Activated CD4-positive, alpha-beta memory T cell treated with anti-CD3 and anti-CD28 coated beads for 36 hours (primary cell): ENCODE data around the gene CROT. TPM values are rescaled to one million over a fixed set of nuclear protein-coding genes. Genes with fewer than 3 reads are reported as not detected.
A peak's percentile ranks its signal among the peaks of the same experiment; 100 is the strongest.

Source experiments
- CTCF ChIA-PET: fragments of 350-600 bp; sonication (Branson Sonifier 250); formaldehyde crosslinking; loops from one replicate; lab custom pipeline; 2021; ENCODE audit warnings: antibody characterized with exemption, inconsistent platforms; lab: Charles Lee
- POLR2A ChIA-PET: fragments of 350-600 bp; sonication (Branson Sonifier 250); formaldehyde crosslinking; loops from one replicate; lab custom pipeline; 2021; ENCODE audit warnings: antibody characterized with exemption; lab: Charles Lee
- DNase-seq: peaks from one replicate; pipeline ENCODE4 v3.0.0-alpha.2; 2020
- H3K27ac Mint-ChIP-seq: one replicate; pipeline ENCODE4 v1.8.0; 2021; ENCODE audit warnings: mixed read lengths
- H3K27me3 Mint-ChIP-seq: one replicate; pipeline ENCODE4 v1.8.0; 2021; ENCODE audit warnings: mixed read lengths
- H3K36me3 Mint-ChIP-seq: one replicate; pipeline ENCODE4 v1.8.0; 2021; ENCODE audit warnings: mixed read lengths
- H3K4me1 Mint-ChIP-seq: one replicate; pipeline ENCODE4 v1.8.0; 2021; ENCODE audit warnings: low read depth, mixed read lengths
- H3K4me3 Mint-ChIP-seq: one replicate; pipeline ENCODE4 v1.8.0; 2021; ENCODE audit warnings: mild to moderate bottlenecking, mixed read lengths
- H3K9me3 Mint-ChIP-seq: one replicate; pipeline ENCODE4 v1.8.0; 2021; ENCODE audit warnings: mixed read lengths
- intact Hi-C: fragments of 100-400 bp; cut with micrococcal nuclease; formaldehyde crosslinking; loops from one replicate; pipeline ENCODE4 v1.15.1; 2023
- total RNA-seq, 2 experiments: library from RNA; stranded (reverse); gene quantifications; one replicate each; pipeline ENCODE4 v1.2.3, GENCODE V29; 2021

The CROT gene
- total RNA-seq, 2 experiments from 2014 or later: 8.5 to 9.6 TPM

- Mint-ChIP-seq H3K27ac (no peak overlapping the region), H3K27me3 (no peaks in the 10 kb centered on the region), H3K4me1 (peaks cover 1% of the 10 kb centered on the region), H3K36me3 (peaks cover 24% of the 10 kb centered on the region), H3K4me3 (no peak overlapping the region), H3K9me3 (peaks cover 30% of the 10 kb centered on the region)
- DNase-seq: no peak
- intact Hi-C loops: no loop called here
- CTCF ChIA-PET: no interaction called here
- POLR2A ChIA-PET: no interaction called here
Measured at GRCh38 chr7:87322912-87323311, 22.6 kb upstream of the CROT start.

GRCh38 chr7:87325576-87326370, 19.7 kb upstream of the CROT start:
- H3K9me3 Mint-ChIP-seq: peaks cover 55% of the 10 kb centered on the region
- intact Hi-C loops: no loop called here
- no peaks in the 10 kb centered on the region for H3K4me1 Mint-ChIP-seq
- POLR2A ChIA-PET: no interaction called here
- H3K36me3 Mint-ChIP-seq: peaks cover 49% of the 10 kb centered on the region
- no peak overlapping the region for H3K27ac Mint-ChIP-seq
- no peak for DNase-seq
- H3K27me3 Mint-ChIP-seq: no peaks in the 10 kb centered on the region
- H3K4me3 Mint-ChIP-seq: no peak overlapping the region
- CTCF ChIA-PET: no interaction called here

GRCh38 chr7:87328281-87328680, 17.2 kb upstream of the CROT start:
- ChIA-PET CTCF (no interaction called here), POLR2A (no interaction called here)
- Mint-ChIP-seq H3K36me3 (peaks cover 56% of the 10 kb centered on the region), H3K4me3 (no peak overlapping the region), H3K4me1 (no peaks in the 10 kb centered on the region), H3K27me3 (no peaks in the 10 kb centered on the region), H3K9me3 (peaks cover 51% of the 10 kb centered on the region), H3K27ac (no peak overlapping the region)
- intact Hi-C loops: no loop called here
- DNase-seq: no peak

GRCh38 chr7:87330316-87330715, 15.1 kb upstream of the CROT start:
- H3K36me3 Mint-ChIP-seq: peaks cover 55% of the 10 kb centered on the region
- H3K9me3 Mint-ChIP-seq: peaks cover 50% of the 10 kb centered on the region
- no peaks in the 10 kb centered on the region for H3K4me1 Mint-ChIP-seq
- ChIA-PET POLR2A (no interaction called here), CTCF (no interaction called here)
- no peak overlapping the region for H3K27ac Mint-ChIP-seq
- H3K4me3 Mint-ChIP-seq: no peak overlapping the region
- intact Hi-C loops: no loop called here
- DNase-seq: no peak
- H3K27me3 Mint-ChIP-seq: no peaks in the 10 kb centered on the region

GRCh38 chr7:87330942-87331341, 14.5 kb upstream of the CROT start:
- ChIA-PET CTCF (no interaction called here), POLR2A (no interaction called here)
- Mint-ChIP-seq H3K36me3 (peaks cover 50% of the 10 kb centered on the region), H3K27me3 (no peaks in the 10 kb centered on the region), H3K9me3 (peaks cover 46% of the 10 kb centered on the region), H3K4me3 (no peak overlapping the region), H3K27ac (no peak overlapping the region), H3K4me1 (no peaks in the 10 kb centered on the region)
- intact Hi-C loops: no loop called here
- DNase-seq: no peak

GRCh38 chr7:87331687-87332252, 13.7 kb upstream of the CROT start:
- H3K4me3 Mint-ChIP-seq: no peak overlapping the region
- H3K27me3 Mint-ChIP-seq: no peaks in the 10 kb centered on the region
- POLR2A ChIA-PET: no interaction called here
- CTCF ChIA-PET: no interaction called here
- intact Hi-C loops: no loop called here
- no peak for DNase-seq
- H3K27ac Mint-ChIP-seq: no peak overlapping the region
- no peaks in the 10 kb centered on the region for H3K4me1 Mint-ChIP-seq
- H3K9me3 Mint-ChIP-seq: peaks cover 39% of the 10 kb centered on the region
- H3K36me3 Mint-ChIP-seq: peaks cover 43% of the 10 kb centered on the region

GRCh38 chr7:87332321-87332720, 13.1 kb upstream of the CROT start:
- no peaks in the 10 kb centered on the region for H3K4me1 Mint-ChIP-seq
- POLR2A ChIA-PET: no interaction called here
- no peaks in the 10 kb centered on the region for H3K27me3 Mint-ChIP-seq
- CTCF ChIA-PET: no interaction called here
- H3K27ac Mint-ChIP-seq: no peak overlapping the region
- intact Hi-C loops: no loop called here
- H3K36me3 Mint-ChIP-seq: peaks cover 37% of the 10 kb centered on the region
- H3K9me3 Mint-ChIP-seq: peaks cover 34% of the 10 kb centered on the region
- no peak for DNase-seq
- H3K4me3 Mint-ChIP-seq: no peak overlapping the region

- Mint-ChIP-seq H3K4me3 (no peak overlapping the region), H3K4me1 (no peaks in the 10 kb centered on the region), H3K9me3 (peaks cover under 1% of the 10 kb centered on the region), H3K36me3 (peaks cover 13% of the 10 kb centered on the region), H3K27me3 (no peaks in the 10 kb centered on the region), H3K27ac (no peak overlapping the region)
- ChIA-PET POLR2A (interaction anchor here (1.0 kb wide), 1 partner anchor 9 kb away, joined by 3 read pairs; the partner anchor contains the start of gene CROT), CTCF (interaction anchor here (1.7 kb wide), 1 partner anchor 80 kb away, joined by 4 read pairs; no protein-coding TSS in a partner anchor)
- intact Hi-C loops: no loop called here
- DNase-seq: no peak
Measured at GRCh38 chr7:87336136-87336535, 9.3 kb upstream of the CROT start.

- ChIA-PET POLR2A (no interaction called here), CTCF (interaction anchor here (1.7 kb wide), 1 partner anchor 79 kb away, joined by 4 read pairs; no protein-coding TSS in a partner anchor)
- H3K27ac Mint-ChIP-seq: no peak overlapping the region
- H3K4me3 Mint-ChIP-seq: no peak overlapping the region
- no peak for DNase-seq
- no peaks in the 10 kb centered on the region for H3K9me3 Mint-ChIP-seq
- peaks cover 8% of the 10 kb centered on the region for H3K4me1 Mint-ChIP-seq
- intact Hi-C loops: no loop called here
- peaks cover 12% of the 10 kb centered on the region for H3K36me3 Mint-ChIP-seq
- no peaks in the 10 kb centered on the region for H3K27me3 Mint-ChIP-seq
Measured at GRCh38 chr7:87337331-87337730, 8.1 kb upstream of the CROT start.

GRCh38 chr7:87339373-87339897, 6.0 kb upstream of the CROT start:
- H3K36me3 Mint-ChIP-seq: peaks cover 14% of the 10 kb centered on the region
- peaks cover 18% of the 10 kb centered on the region for H3K4me1 Mint-ChIP-seq
- POLR2A ChIA-PET: no interaction called here
- H3K4me3 Mint-ChIP-seq: no peak overlapping the region
- H3K27ac Mint-ChIP-seq: no peak overlapping the region
- CTCF ChIA-PET: no interaction called here
- intact Hi-C loops: no loop called here
- DNase-seq: no peak
- H3K27me3 Mint-ChIP-seq: no peaks in the 10 kb centered on the region
- H3K9me3 Mint-ChIP-seq: no peaks in the 10 kb centered on the region

GRCh38 chr7:87341441-87341840, 4.0 kb upstream of the CROT start:
- peaks cover 14% of the 10 kb centered on the region for H3K36me3 Mint-ChIP-seq
- ChIA-PET CTCF (no interaction called here), POLR2A (no interaction called here)
- H3K27me3 Mint-ChIP-seq: no peaks in the 10 kb centered on the region
- no peaks in the 10 kb centered on the region for H3K9me3 Mint-ChIP-seq
- no peak overlapping the region for H3K27ac Mint-ChIP-seq
- peak; percentile 20 for DNase-seq
- intact Hi-C loops: loop anchor here (10.0 kb wide), 3 partner anchors 283 to 873 kb away; partner anchors contain the start of gene RUNDC3B
- no peak overlapping the region for H3K4me3 Mint-ChIP-seq
- H3K4me1 Mint-ChIP-seq: peaks cover 22% of the 10 kb centered on the region

GRCh38 chr7:87342231-87342630, 3.2 kb upstream of the CROT start:
- no peak overlapping the region for H3K27ac Mint-ChIP-seq

More at GRCh38 chr7:87342231-87342630, 3.2 kb upstream of the CROT start:
- peaks cover 28% of the 10 kb centered on the region for H3K4me1 Mint-ChIP-seq
- no peak overlapping the region for H3K4me3 Mint-ChIP-seq
- DNase-seq: no peak
- H3K9me3 Mint-ChIP-seq: no peaks in the 10 kb centered on the region
- POLR2A ChIA-PET: no interaction called here
- intact Hi-C loops: loop anchor here (10.0 kb wide), 3 partner anchors 283 to 873 kb away; partner anchors contain the start of gene RUNDC3B
- H3K36me3 Mint-ChIP-seq: peaks cover 14% of the 10 kb centered on the region
- CTCF ChIA-PET: no interaction called here
- H3K27me3 Mint-ChIP-seq: no peaks in the 10 kb centered on the region
